OCI-LY1 (cell line): ENCODE measurements around the gene GKN1.

Source experiments
- EZH2 ChIP-seq: fragments of 200-600 bp; sonication (generic), shearing (Covaris generic); IDR thresholded peaks from 2 replicates; pipeline ENCODE4 v1.8.0; 2017; ENCODE audit warnings: borderline replicate concordance, mixed run types, mild to moderate bottlenecking, antibody characterized with exemption, low read length, moderate library complexity, mixed read lengths
- TF ChIP-seq, protein P1 (sequence below): fragments of 200-600 bp; sonication (generic), shearing (Covaris generic); IDR thresholded peaks from 2 replicates; pipeline ENCODE4 v1.5.1; 2017; ENCODE audit warnings: mild to moderate bottlenecking, antibody characterized with exemption, low read length, moderate library complexity, mixed read lengths

GRCh38 chr2:68926796-68927195 lies 47.6 kb upstream of the GKN1 start:
- TF ChIP-seq, protein P1, sequence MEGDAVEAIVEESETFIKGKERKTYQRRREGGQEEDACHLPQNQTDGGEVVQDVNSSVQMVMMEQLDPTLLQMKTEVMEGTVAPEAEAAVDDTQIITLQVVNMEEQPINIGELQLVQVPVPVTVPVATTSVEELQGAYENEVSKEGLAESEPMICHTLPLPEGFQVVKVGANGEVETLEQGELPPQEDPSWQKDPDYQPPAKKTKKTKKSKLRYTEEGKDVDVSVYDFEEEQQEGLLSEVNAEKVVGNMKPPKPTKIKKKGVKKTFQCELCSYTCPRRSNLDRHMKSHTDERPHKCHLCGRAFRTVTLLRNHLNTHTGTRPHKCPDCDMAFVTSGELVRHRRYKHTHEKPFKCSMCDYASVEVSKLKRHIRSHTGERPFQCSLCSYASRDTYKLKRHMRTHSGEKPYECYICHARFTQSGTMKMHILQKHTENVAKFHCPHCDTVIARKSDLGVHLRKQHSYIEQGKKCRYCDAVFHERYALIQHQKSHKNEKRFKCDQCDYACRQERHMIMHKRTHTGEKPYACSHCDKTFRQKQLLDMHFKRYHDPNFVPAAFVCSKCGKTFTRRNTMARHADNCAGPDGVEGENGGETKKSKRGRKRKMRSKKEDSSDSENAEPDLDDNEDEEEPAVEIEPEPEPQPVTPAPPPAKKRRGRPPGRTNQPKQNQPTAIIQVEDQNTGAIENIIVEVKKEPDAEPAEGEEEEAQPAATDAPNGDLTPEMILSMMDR, result no peak
- TF ChIP-seq EZH2, result no peak
